SIG-M5 treated with dmso at 0.1 percent for 504 hours (cell line): ENCODE data around the gene DEFB127.
"Not testable (repeated sequence)": the region's sequence is repeated elsewhere in the genome, so short reads cannot be mapped to it uniquely, and the experiment has no call there.

Experiments used
- DNase-seq: peaks from one replicate; lab custom pipeline; 2025; ENCODE audit not compliant: unreplicated experiment; lab: John Stamatoyannopoulos, UW

Gene DEFB127

DNA sequence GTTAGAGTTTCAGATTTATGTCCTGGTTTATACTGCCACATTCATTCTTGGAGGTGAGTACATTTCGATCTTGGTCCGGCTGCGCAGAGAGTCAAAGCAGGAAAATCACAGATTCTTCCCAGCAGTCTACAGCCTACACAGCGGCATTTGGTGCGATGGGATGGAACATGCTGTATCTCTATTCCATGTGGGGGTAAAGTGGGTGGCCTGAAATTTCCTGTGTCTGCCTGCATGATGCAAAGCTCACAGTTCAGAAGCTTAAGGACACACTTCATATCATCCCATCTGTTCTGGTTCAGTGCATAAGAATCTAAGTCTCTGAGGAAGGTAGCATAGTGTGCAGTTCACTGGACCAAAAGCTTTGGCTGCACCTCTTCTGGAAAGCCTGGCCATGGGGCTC, at the start of gene DEFB127:
Gene DEFB127, plus strand, starts transcription at position 301 of the 400 bp plus-strand sequence. Its CDS starts 91 bp downstream, at position 392.
- DNase-seq, result no peak

GRCh38 chr20:112396-112795, 44.9 kb upstream of the DEFB127 start:
- no peak for DNase-seq

DNA sequence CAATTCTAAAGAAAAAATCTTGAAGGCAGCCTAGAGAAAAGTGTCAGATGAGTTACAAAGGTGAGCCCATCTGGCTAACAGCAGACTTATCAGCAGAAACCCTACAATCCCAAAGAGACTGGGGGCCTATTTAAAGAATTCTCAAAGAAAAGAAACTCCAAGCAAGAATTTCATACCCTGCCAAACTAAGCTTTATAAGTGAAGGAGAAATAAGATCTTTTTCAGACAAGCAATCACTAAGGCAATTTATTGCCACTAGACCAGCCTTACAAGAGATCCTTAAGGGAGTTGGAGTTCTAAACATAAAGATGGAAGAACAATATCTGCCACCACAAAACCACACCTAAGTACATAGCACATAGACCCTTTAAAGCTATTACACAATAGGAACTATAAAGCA, 39.7 kb upstream of the DEFB127 start:
- no peak for DNase-seq

GRCh38 chr20:129786-130323, 27.4 kb upstream of the DEFB127 start:
- not testable (repeated sequence) for DNase-seq

GRCh38 chr20:137668-138490, 19.4 kb upstream of the DEFB127 start:
- no peak for DNase-seq

DNA sequence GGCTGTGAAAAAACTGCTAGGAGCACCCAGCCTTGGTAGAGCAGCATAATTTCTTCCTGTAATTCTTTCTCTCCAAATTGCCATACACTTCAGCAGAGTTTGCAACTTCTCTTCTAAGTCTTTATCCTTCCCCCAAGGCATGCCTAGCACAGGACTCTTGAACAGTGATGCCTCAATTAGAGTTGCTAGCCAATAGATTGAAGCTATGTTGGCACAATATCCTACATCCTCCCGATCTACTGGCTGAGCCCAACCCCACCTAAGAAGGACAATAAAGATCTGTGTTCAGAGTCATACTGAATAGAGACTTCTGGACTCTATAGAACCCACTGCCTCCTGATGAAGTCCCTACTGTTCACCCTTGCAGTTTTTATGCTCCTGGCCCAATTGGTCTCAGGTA, 15.0 kb upstream of the DEFB127 start, which contains the start of gene DEFB126:
Gene DEFB126, plus strand, starts transcription at position 301 of the 400 bp plus-strand sequence. Its CDS starts 39 bp downstream, at position 340.
- no peak for DNase-seq

GRCh38 chr20:145877-146276, 11.4 kb upstream of the DEFB127 start:
- no peak for DNase-seq

- DNase-seq, result no peak
These were observed 5.1 kb upstream of the DEFB127 start for GRCh38 chr20:152131-152530.

- DNase-seq, result no peak
These were observed 7.4 kb downstream of the DEFB127 start for GRCh38 chr20:164618-165017.

- DNase-seq, result no peak
These were observed 11.6 kb downstream of the DEFB127 start for GRCh38 chr20:168876-169275.

- no peak for DNase-seq
These were observed 27.0 kb downstream of the DEFB127 start for GRCh38 chr20:184288-184687.

DNA sequence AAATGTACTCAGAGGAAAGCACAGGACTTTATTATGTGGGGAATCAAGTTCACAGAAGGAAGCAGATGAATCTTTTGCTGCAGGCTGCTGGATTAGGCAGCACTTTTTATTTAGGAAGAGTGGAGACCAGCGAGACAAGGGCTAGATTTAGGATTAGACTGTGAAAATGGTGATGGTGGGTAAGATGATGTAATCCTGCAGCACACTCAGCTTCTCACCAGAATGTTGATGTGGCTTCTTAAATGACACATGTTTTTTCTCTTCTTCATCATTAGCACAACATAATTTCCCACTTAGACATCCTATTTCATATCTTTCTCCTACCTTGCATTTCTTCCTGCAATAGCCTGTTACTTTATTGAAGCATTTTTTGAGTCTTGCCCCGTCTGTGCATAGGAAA, 30.5 kb downstream of the DEFB127 start:
- DNase-seq, result no peak

DNA sequence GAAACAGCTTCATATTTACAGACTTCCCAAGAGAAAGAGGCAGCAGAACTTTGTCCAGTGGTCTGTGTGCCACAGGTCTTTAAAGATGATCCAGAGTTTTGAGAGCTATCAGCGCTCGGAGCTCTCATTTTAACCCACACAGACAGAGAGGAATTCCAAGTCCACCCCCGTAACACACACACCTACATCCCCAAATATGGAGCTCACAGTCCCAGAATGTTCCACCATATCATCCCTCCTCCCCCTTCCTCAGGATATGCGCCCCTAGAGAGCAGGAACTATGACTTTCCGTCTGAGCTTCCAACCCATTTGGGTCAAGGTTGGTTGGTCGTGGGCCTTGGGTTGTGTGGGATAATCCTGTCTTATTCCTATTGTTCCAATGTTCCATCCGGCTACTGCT, 32.4 kb downstream of the DEFB127 start, which contains the start of gene DEFB128:
Gene DEFB128, minus strand, starts transcription at position 101 of the 400 bp plus-strand sequence. Its CDS starts 88 bp downstream, at position 13.
- DNase-seq, result no peak

DNA sequence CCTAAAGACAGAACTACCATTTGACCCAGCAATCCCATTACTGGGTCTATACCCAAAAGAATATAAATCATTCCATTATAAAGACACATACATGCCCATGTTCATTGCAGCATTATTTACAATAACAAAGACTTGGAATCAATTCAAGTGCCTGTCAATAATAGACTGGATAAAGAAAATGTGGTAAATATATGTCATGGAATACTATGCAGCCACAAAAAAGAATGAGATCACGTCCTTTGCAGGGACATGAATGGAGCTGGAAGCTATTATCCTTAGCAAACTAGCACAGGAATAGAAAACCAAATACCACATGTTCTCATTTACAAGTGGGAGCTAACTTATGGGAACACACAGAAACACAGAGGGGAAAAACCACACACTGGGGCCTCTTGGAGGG, 41.0 kb downstream of the DEFB127 start:
- DNase-seq, result no peak

DNA sequence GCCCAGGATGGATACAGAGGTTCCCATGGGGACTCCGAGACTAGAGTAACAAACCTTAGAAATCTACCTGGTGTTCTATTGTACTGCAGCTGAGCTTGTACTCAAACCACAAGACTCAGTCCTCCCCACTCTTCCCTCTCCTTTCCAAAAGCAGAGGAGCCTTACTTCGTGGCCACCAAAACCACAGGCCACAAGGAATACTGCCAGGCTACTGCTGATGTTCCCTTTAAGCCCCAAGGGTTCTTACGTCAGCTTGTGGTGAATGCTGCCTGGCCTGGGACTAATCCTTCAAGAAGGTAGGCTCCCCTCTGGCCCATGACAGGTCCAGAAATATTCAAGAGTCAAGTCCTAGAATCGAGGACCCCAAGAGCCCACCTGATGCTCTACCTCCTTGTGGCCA, 42.7 kb downstream of the DEFB127 start:
- no peak for DNase-seq

DNA sequence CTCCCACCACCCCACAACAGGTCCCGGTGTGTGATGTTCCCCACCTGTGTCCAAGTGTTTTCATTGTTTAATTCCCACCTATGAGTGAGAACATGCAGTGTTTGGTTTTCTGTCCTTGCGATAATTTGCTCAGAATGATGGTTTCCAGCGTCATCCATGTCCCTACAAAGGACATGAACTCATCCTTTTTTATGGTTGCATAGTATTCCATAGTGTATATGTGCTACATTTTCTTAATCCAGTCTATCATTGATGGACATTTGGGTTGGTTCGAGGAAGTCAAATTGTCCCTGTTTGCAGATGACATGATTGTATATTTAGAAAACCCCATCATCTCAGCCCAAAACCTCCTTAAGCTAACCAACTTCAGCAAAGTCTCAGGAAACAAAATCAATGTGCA, 46.4 kb downstream of the DEFB127 start:
- DNase-seq, result not testable (repeated sequence)
